ENCODE data around the gene FNIP2. TPM values are rescaled to one million over a fixed set of nuclear protein-coding genes. Genes with fewer than 3 reads are reported as not detected.

Gene FNIP2
- total RNA-seq, 2 donors from 2014 or later: 31.1 to 39.8 TPM

- H3K27ac ChIP-seq: no peak overlapping the region
- no peaks in the 10 kb centered on the region for H3K9me3 ChIP-seq
- TF ChIP-seq POLR2A (IDR thresholded peaks at IDR 0.05) (no peak), POLR2AphosphoS5 (IDR thresholded peaks at IDR 0.05) (no peak), CTCF (IDR thresholded peaks at IDR 0.05) (no peak)
- DNase-seq (ENCODE audit: low spot score): no peak
- H3K27me3 ChIP-seq (replicated peaks; ENCODE audit: insufficient read depth): no peaks in the 10 kb centered on the region
- H3K4me3 ChIP-seq: no peak overlapping the region
- intact Hi-C loops (cut with DNase I): no loop called here
- WGBS: 45% methylated on average over 2 of the region's 2 CpGs
- H3K36me3 ChIP-seq: no peaks in the 10 kb centered on the region
- H3K4me1 ChIP-seq (replicated peaks): peaks cover 22% of the 10 kb centered on the region
Observed at GRCh38 chr4:158829254-158829653, 60.4 kb downstream of the FNIP2 start.

- no peaks in the 10 kb centered on the region for H3K4me1 ChIP-seq (replicated peaks)
- no peak overlapping the region for H3K4me3 ChIP-seq
- WGBS: 24% methylated on average over 5 of the region's 5 CpGs
- intact Hi-C loops (cut with DNase I): no loop called here
- H3K9me3 ChIP-seq: no peaks in the 10 kb centered on the region
- no peaks in the 10 kb centered on the region for H3K36me3 ChIP-seq
- no peaks in the 10 kb centered on the region for H3K27me3 ChIP-seq (replicated peaks; ENCODE audit: insufficient read depth)
- DNase-seq (ENCODE audit: low spot score): no peak
- no peak overlapping the region for H3K27ac ChIP-seq
- TF ChIP-seq CTCF (IDR thresholded peaks at IDR 0.05): no peak
- TF ChIP-seq POLR2AphosphoS5 (IDR thresholded peaks at IDR 0.05): no peak
- TF ChIP-seq POLR2A (IDR thresholded peaks at IDR 0.05): no peak
Observed at GRCh38 chr4:158833602-158834001, 64.8 kb downstream of the FNIP2 start.

- Histone ChIP-seq H3K27ac (no peak overlapping the region), H3K36me3 (no peaks in the 10 kb centered on the region), H3K9me3 (no peaks in the 10 kb centered on the region), H3K4me3 (no peak overlapping the region), H3K4me1 (replicated peaks) (no peaks in the 10 kb centered on the region), H3K27me3 (replicated peaks; ENCODE audit: insufficient read depth) (no peaks in the 10 kb centered on the region)
- intact Hi-C loops (cut with DNase I): no loop called here
- TF ChIP-seq POLR2AphosphoS5 (IDR thresholded peaks at IDR 0.05) (no peak), POLR2A (IDR thresholded peaks at IDR 0.05) (no peak), CTCF (IDR thresholded peaks at IDR 0.05) (no peak)
- WGBS: 63% methylated on average over 2 of the region's 2 CpGs
- no peak for DNase-seq (ENCODE audit: low spot score)
Observed at GRCh38 chr4:158835226-158836001, 66.6 kb downstream of the FNIP2 start.

GRCh38 chr4:158836002-158836369 lies 67.2 kb downstream of the FNIP2 start:
- Histone ChIP-seq H3K27ac (no peak overlapping the region), H3K27me3 (replicated peaks; ENCODE audit: insufficient read depth) (no peaks in the 10 kb centered on the region), H3K36me3 (no peaks in the 10 kb centered on the region), H3K4me3 (no peak overlapping the region), H3K4me1 (replicated peaks) (no peaks in the 10 kb centered on the region), H3K9me3 (no peaks in the 10 kb centered on the region)
- WGBS: 85% methylated on average over 1 of the region's 1 CpG
- TF ChIP-seq CTCF (IDR thresholded peaks at IDR 0.05): no peak
- no peak for TF ChIP-seq POLR2AphosphoS5 (IDR thresholded peaks at IDR 0.05)
- no peak for TF ChIP-seq POLR2A (IDR thresholded peaks at IDR 0.05)
- intact Hi-C loops (cut with DNase I): no loop called here
- no peak for DNase-seq (ENCODE audit: low spot score)

- no peak for TF ChIP-seq CTCF (IDR thresholded peaks at IDR 0.05)
- TF ChIP-seq POLR2AphosphoS5 (IDR thresholded peaks at IDR 0.05): no peak
- no peak for TF ChIP-seq POLR2A (IDR thresholded peaks at IDR 0.05)
- 82% methylated on average over 4 of the region's 4 CpGs for WGBS
- no peaks in the 10 kb centered on the region for H3K9me3 ChIP-seq
- no peak overlapping the region for H3K4me3 ChIP-seq
- no peaks in the 10 kb centered on the region for H3K27me3 ChIP-seq (replicated peaks; ENCODE audit: insufficient read depth)
- H3K36me3 ChIP-seq: no peaks in the 10 kb centered on the region
- no peak overlapping the region for H3K27ac ChIP-seq
- no peaks in the 10 kb centered on the region for H3K4me1 ChIP-seq (replicated peaks)
- DNase-seq (ENCODE audit: low spot score): no peak
- intact Hi-C loops (cut with DNase I): no loop called here
Observed at GRCh38 chr4:158836828-158837449, 68.1 kb downstream of the FNIP2 start.

Data from prostate gland (tissue), 2 donors.